Psoas muscle (tissue), 8 donors: ENCODE results near the gene OTUD6A. TPM values are rescaled to one million over a fixed set of nuclear protein-coding genes. Genes with fewer than 3 reads are reported as not detected.

Experiments
- ATAC-seq, 4 donors: fragments of 200-7000 bp; cut with Tn5 transposase; one replicate each; pipeline ENCODE4 v1.9.1; 2020; ENCODE audit warnings: moderate library complexity in 3 of 4, mild to moderate bottlenecking in 2 of 4
- DNase-seq, 2 donors: peaks; one replicate each; pipeline ENCODE4 v3.0.0-alpha.2; 2020
- H3K27ac ChIP-seq: fragments of 200-600 bp; one replicate; pipeline ENCODE4 v1.8.0; 2022
- H3K27me3 ChIP-seq, 3 donors: fragments of 200-600 bp in 1 of 3; one replicate each; pipeline versions ENCODE4 v1.6.1 to v1.8.0; 2013 to 2022; ENCODE audit warnings: low read length in 2 of 3, mild to moderate bottlenecking in 2 of 3, moderate library complexity in 1 of 3; ENCODE audit not compliant: insufficient read depth in 3 of 3
- H3K36me3 ChIP-seq, 2 donors: fragments of 200-600 bp in 1 of 2; one replicate each; pipeline versions ENCODE4 v1.6.1 to v1.8.0; 2013 to 2022; ENCODE audit warnings: low read depth in 1 of 2, mild to moderate bottlenecking in 1 of 2, moderate library complexity in 1 of 2; ENCODE audit not compliant: insufficient read depth in 1 of 2
- H3K4me1 ChIP-seq: fragments of 200-600 bp; one replicate; pipeline ENCODE4 v1.8.0; 2022
- H3K4me3 ChIP-seq: fragments of 200-600 bp; one replicate; pipeline ENCODE4 v1.8.0; 2022; ENCODE audit warnings: mild to moderate bottlenecking
- H3K9me3 ChIP-seq: fragments of 200-600 bp; one replicate; pipeline ENCODE4 v1.8.0; 2022
- WGBS, 3 donors: extraction: QIAGEN DNeasy Blood & Tissue Kit; methylation state at CpG; one replicate each; pipeline versions ENCODE4 v1.1.6 to v1.1.7; 2013; 5-methylcytosine and 5-hydroxymethylcytosine counted together
- intact Hi-C, 2 donors: fragments of 100-400 bp; cut with DNase I; formaldehyde crosslinking; loops; one replicate each; pipeline versions ENCODE4 v1.11.0 to v1.14.2; 2022
- polyA plus RNA-seq, 3 donors: library from polyadenylated mRNA; stranded (reverse); fragments of 200-250 nt; gene quantifications; one replicate each; pipeline ENCODE4 v1.2.3, GENCODE V29; 2013
- total RNA-seq, 4 donors: library from RNA; stranded (reverse); fragmentation: NEBNext Ultra II Directional in 2 of 4; extraction: Animal tissue kit (Norgen Biotek cat#: 25700) in 2 of 4; gene quantifications; one replicate each; pipeline versions ENCODE4 v1.2.1 to v1.2.4, GENCODE V29; 2021 to 2023
- TF ChIP-seq, protein P1 (sequence below): fragments of 200-600 bp; IDR thresholded peaks from one replicate; pipeline ENCODE4 v1.8.0; 2022; ENCODE audit warnings: antibody characterized with exemption
- donor health status: healthy with polysubstance abuse.
- donor health status: DM: no; HTN: no; CAD: no; lungs with moderate emphysema.
- donor health status: Bipolar disorder and iron deficiency.
- donor health status: healthy.
- donor health status: DM: yes; HTN: yes; CAD: no.
- donor health status: DM: no; HTN: no; CAD: no.
- donor health status: DM: no; HTN: no; CAD: no.
- donor health status: DM: yes; HTN: yes; CAD: no.

OTUD6A gene
- total and polyA plus RNA-seq, 7 donors = not detected

GRCh38 chrX:70062961-70063550 is 799 bp downstream of the OTUD6A start:
- TF ChIP-seq, protein P1, sequence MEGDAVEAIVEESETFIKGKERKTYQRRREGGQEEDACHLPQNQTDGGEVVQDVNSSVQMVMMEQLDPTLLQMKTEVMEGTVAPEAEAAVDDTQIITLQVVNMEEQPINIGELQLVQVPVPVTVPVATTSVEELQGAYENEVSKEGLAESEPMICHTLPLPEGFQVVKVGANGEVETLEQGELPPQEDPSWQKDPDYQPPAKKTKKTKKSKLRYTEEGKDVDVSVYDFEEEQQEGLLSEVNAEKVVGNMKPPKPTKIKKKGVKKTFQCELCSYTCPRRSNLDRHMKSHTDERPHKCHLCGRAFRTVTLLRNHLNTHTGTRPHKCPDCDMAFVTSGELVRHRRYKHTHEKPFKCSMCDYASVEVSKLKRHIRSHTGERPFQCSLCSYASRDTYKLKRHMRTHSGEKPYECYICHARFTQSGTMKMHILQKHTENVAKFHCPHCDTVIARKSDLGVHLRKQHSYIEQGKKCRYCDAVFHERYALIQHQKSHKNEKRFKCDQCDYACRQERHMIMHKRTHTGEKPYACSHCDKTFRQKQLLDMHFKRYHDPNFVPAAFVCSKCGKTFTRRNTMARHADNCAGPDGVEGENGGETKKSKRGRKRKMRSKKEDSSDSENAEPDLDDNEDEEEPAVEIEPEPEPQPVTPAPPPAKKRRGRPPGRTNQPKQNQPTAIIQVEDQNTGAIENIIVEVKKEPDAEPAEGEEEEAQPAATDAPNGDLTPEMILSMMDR = no peak
- no peaks in the 10 kb centered on the region for H3K36me3 ChIP-seq
- H3K27ac ChIP-seq = no peak overlapping the region
- ATAC-seq (no peak), DNase-seq (no peak)
- peaks cover 0 to 10% (median 0%) of the 10 kb centered on the region in 3 donors for H3K27me3 ChIP-seq
- intact Hi-C loops = no loop called here
- H3K4me1 ChIP-seq = no peaks in the 10 kb centered on the region
- no peak overlapping the region for H3K4me3 ChIP-seq
- no peaks in the 10 kb centered on the region for H3K9me3 ChIP-seq
- WGBS, 3 donors = 83 to 96% (median 95%) methylated on average over 47 to 52 of the region's 52 CpGs

- TF ChIP-seq, protein P1 = no peak
- peaks cover 0 to 10% (median 0%) of the 10 kb centered on the region in 3 donors for H3K27me3 ChIP-seq
- H3K9me3 ChIP-seq = no peaks in the 10 kb centered on the region
- H3K36me3 ChIP-seq = no peaks in the 10 kb centered on the region
- DNase-seq (no peak), ATAC-seq (no peak)
- intact Hi-C loops = no loop called here
- no peak overlapping the region for H3K4me3 ChIP-seq
- WGBS, 3 donors = 83 to 95% (median 92%) methylated on average over 7 of the region's 7 CpGs
- no peaks in the 10 kb centered on the region for H3K4me1 ChIP-seq
- no peak overlapping the region for H3K27ac ChIP-seq
Measured at GRCh38 chrX:70066646-70067045, 4.4 kb downstream of the OTUD6A start.

DNA sequence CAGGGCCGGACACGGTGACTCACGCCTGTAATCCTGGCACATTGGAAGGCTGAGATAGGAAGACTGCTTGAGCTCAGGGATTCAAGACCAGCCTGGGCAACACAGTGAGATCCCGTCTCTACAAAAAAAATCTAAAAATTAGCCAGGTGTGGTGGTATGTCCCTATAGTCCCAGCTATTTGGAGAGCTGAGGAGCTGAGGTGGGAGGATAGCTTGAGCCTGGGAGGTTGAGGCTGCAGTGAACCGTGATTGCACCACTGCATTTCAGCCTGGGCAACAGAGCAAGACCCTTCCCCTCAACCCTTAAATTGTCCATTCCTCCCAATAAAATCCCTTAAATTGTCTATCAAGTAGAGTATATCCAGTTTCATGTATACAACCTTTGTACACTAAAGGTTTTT is 17.0 kb downstream of the OTUD6A start:
- DNase-seq = no peak
- no peak for ATAC-seq
- no peak overlapping the region for H3K27ac ChIP-seq
- intact Hi-C loops = no loop called here
- H3K4me1 ChIP-seq = no peaks in the 10 kb centered on the region
- TF ChIP-seq, protein P1 = no peak
- no peaks in the 10 kb centered on the region for H3K9me3 ChIP-seq
- 72 to 91% (median 85%) methylated on average over 5 of the region's 5 CpGs for WGBS, 3 donors
- H3K27me3 ChIP-seq = peaks cover 0 to 8% (median 0%) of the 10 kb centered on the region in 3 donors
- H3K36me3 ChIP-seq = no peaks in the 10 kb centered on the region
- H3K4me3 ChIP-seq = no peak overlapping the region

DNA sequence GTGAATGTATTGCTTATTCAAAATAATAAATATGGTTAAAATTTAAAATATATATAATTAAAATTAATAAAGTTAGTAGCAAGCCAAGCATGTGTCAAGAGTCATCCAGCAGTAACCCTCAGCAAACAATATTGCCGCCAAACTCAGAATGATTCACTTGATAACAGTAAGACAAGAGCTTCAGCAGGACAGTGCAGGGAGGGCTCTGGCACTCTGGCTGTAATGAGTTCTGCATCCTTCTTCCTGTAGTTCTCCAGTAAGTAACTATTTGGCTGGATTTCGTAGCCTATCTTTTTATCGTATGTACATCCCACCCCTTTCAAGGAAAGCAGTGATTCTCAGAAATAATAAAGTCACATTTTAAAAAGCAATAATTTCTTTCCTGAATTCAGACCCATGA is 17.6 kb downstream of the OTUD6A start:
- WGBS, 3 donors = 72 to 93% (median 80%) methylated on average over 3 of the region's 3 CpGs

More for the DNA sequence above, 17.6 kb downstream of the OTUD6A start:
- TF ChIP-seq, protein P1 = no peak
- intact Hi-C loops = no loop called here
- Histone ChIP-seq H3K4me3 (no peak overlapping the region), H3K27me3 (peaks cover 0 to 8% (median 0%) of the 10 kb centered on the region in 3 donors), H3K4me1 (no peaks in the 10 kb centered on the region), H3K36me3 (no peaks in the 10 kb centered on the region), H3K27ac (no peak overlapping the region), H3K9me3 (no peaks in the 10 kb centered on the region)
- no peak for ATAC-seq
- DNase-seq = no peak
